ES-I3 (cell line): ENCODE results near the gene MICALL1.
A peak's percentile ranks its signal among the peaks of the same experiment; 100 is the strongest.
"Not testable (repeated sequence)": the region's sequence is repeated elsewhere in the genome, so short reads cannot be mapped to it uniquely, and the experiment has no call there.

ENCODE experiments used
- H3K36me3 ChIP-seq: 2 replicates; pipeline ENCODE4 v1.6.1; 2013; ENCODE audit warnings: mild to moderate bottlenecking, low read length, control low read depth, moderate library complexity; ENCODE audit not compliant: insufficient read depth
- H3K4me1 ChIP-seq: 2 replicates; pipeline ENCODE4 v1.6.1; 2013; ENCODE audit warnings: mild to moderate bottlenecking, control low read depth, low read length; ENCODE audit not compliant: insufficient read depth
- H3K9ac ChIP-seq: 2 replicates; pipeline ENCODE4 v1.6.1; 2013; ENCODE audit warnings: low read depth, mild to moderate bottlenecking, low read length, moderate library complexity
- H3K9me3 ChIP-seq: 2 replicates; pipeline ENCODE4 v1.6.1; 2013; ENCODE audit warnings: mild to moderate bottlenecking, low read length, moderate library complexity; ENCODE audit not compliant: control insufficient read depth, insufficient read depth

The MICALL1 gene

DNA sequence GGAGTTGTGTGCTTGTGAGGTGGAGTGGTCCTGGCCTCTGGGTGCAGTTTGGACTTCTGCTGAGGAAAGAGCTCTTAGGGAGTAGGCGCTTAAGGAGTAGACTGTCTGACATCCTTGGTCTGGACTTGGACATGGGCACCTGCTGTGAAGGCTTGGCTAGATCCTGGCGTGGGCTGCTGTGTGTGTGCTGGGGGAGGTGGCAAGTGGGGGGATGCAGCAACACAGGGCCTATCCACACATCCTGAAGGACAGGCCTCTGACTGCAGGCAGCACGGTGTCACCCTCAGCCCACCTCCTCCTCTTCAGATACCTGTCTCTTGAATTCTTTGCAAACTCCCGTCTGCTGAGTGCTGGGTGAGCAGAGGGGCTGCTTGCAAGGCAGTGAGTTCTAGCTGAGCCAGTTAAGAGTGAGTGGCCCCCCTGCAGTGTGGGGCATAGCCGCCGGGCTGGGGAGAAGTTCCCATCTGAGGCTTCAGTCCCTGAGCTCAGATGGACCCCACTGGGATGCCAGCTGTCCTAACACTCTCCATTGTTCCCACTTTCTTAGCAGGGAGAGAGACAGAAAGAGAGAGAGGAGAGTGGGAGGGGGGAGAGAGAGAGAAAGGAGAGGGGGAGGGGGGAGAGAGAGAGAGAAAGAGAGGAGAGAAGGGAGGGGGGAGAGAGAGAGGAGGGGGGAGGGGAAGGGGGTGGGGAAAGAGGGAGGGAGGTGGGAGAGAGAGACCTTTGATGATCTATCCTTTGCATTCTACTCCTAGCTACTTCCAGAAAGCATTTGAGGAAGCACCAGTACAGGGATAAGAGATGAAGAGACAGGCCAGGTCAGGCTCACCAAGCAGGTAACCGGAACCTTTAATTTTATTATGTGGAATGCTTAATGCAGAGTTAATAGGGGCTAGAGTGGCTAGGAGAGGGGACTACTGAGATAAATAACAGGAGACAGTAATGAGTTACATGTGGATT, 65.7 kb downstream of the MICALL1 start:
- Histone ChIP-seq H3K9me3 (no peaks in the 10 kb centered on the region), H3K36me3 (peaks cover 7% of the 10 kb centered on the region; the same call in 1 of the 2 replicates), H3K4me1 (peaks cover 10% of the 10 kb centered on the region), H3K9ac (no peak overlapping the region)

DNA sequence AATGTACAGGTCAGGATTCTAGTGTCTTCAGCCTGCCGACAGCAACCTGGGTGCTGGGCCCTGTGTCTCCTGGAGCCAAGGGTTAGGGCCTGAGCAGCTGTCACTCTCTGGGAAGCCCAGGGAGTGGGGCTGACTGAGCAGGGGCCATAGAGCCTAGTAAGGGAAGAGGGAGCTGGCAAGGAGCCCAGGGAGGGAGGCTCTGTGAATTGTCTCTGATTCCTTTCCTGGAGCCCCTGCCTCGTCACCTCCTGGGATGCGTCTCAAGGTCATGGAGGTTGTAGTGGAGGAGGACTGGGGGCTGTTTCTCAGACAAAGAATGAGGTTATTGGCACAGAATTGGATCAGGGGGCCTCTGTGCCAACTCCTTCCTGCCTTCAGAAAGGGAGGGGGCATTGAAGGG, 66.4 kb downstream of the MICALL1 start:
- Histone ChIP-seq H3K36me3 (peaks cover 3% of the 10 kb centered on the region; the same call in 1 of the 2 replicates), H3K9me3 (no peaks in the 10 kb centered on the region), H3K9ac (no peak overlapping the region), H3K4me1 (peaks cover 10% of the 10 kb centered on the region)

DNA sequence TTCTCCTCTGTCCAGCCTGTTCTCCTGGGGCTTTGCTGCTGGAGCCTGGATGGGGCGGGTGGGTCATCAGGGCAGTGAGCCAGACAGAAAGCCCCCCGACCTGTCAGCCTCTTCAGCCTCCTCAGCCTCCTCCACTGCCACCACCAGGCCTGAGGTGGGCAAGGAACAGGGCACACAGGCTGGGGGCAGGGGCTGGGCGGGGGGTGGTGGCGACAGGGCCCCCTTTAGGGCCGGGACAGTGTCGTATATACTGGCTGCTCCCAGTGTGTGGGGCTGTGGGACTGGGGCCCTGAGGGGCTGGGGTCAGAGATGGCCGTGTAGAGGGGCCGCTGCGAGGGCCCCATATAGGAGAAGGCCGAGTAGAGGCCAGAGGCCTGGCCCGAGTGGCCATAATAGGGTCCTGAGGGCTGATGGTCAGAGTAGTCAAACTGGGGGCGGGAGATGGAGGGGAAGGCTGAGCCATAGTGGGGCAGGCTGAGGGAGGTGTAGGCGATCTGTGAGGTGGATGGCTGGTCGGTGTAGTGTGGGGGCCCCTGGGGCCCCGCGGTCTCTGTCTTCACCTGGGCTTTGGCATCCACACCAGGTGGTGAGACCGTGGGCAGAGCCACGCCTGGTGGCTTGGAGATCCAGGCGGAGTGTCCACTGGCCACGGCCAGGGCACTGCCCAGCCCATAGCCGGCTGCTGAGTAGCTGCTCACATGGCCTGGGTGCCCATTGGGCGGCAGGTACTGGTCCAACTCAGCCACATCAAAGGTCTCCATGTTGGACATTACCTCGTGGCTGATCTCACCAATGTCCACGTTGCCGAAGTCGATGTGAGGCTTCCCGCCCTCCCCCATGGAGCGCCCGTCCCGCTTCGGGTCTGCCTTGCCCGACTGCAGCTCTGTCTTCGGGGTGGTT, 67.4 kb downstream of the MICALL1 start:
- Histone ChIP-seq H3K9ac (no peak overlapping the region), H3K9me3 (no peaks in the 10 kb centered on the region), H3K36me3 (no peaks in the 10 kb centered on the region), H3K4me1 (peaks cover 10% of the 10 kb centered on the region)

DNA sequence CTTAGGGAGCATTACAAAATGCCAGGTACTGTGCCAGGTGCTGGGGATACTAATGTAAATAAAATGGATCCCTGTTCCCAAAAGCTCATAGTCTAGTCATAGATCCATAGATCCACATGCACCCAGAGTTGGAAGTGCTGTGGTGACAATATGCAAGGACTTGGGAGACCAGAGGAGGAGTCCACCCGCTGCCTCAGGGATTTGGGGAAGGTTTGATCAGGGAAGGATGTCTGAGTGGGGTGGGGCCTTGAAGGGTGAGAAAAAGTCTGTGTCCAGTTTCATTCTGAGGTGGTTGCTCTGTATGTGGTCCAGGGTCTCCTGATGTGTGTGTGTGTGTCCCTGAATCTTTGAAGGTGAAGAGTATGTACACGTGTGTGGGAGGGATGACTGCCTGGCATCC, 69.1 kb downstream of the MICALL1 start:
- no peak overlapping the region for H3K9ac ChIP-seq
- H3K9me3 ChIP-seq = no peaks in the 10 kb centered on the region
- peaks cover 15% of the 10 kb centered on the region for H3K4me1 ChIP-seq
- no peaks in the 10 kb centered on the region for H3K36me3 ChIP-seq

DNA sequence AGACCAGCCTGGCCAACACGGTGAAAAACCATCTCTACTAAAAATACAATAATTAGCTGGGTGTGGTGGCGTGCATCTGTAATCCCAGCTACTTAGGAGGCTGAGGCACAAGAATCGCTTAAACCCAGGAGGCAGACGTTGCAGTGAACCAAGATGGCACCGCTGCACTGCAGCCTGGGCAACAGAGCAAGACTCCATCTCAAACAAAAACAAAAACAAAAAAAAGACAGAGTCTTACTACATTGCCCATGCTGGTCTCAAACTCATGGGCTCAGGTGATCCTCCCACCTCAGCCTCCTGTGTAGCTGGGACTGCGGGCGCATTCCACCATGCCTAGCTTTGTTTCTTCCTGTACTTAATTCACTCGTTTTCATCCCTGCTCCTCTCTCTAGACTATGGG, 69.9 kb downstream of the MICALL1 start:
- not testable (repeated sequence) for H3K9me3 ChIP-seq, H3K36me3 ChIP-seq, H3K9ac ChIP-seq
- peaks cover 20% of the 10 kb centered on the region for H3K4me1 ChIP-seq

DNA sequence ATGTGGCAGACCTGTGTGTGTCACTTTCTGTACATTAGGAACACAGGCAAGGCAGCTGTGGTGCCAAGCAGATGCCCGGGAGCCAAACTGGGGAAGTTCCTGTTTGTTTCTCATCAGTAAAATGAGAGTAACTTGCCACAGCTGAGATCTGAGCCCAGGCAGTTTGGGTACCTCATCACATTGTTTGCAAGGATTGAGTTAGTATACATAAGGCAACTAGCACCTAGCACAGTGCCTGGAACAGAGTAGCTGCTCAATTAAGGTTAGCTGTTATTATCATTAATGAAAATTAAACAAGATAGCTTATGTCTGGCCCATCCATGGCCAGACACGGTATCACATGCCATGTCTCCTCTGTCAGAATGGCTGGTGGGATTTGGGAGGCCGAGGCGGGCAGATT, 70.5 kb downstream of the MICALL1 start:
- no peak overlapping the region for H3K9ac ChIP-seq
- no peaks in the 10 kb centered on the region for H3K9me3 ChIP-seq
- H3K36me3 ChIP-seq = no peaks in the 10 kb centered on the region
- peaks cover 15% of the 10 kb centered on the region; the same call in 1 of the 2 replicates for H3K4me1 ChIP-seq

DNA sequence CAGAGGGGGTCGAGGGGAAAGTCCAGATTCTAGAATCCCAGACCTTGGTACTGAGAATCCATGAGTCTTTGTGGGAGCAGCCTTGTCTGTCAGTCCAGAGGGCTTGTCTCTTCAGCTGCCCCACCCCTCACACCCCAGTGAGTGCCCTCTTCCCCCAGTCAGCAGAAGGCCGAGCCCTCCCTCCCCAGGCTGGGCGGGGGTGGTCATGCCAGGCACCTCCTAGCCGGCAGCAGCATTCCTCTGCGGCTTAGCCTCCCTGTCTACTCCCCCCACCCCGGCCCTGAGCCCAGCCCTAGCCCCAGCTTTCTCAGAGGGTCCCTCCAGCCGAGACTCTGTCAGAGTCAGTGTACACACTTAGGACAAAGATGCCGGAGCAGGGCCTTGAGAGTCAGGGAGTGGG, 73.7 kb downstream of the MICALL1 start:
- H3K4me1 ChIP-seq = peaks cover 12% of the 10 kb centered on the region; the same call in 1 of the 2 replicates
- H3K36me3 ChIP-seq = no peaks in the 10 kb centered on the region
- H3K9ac ChIP-seq = no peak overlapping the region
- H3K9me3 ChIP-seq = no peaks in the 10 kb centered on the region

DNA sequence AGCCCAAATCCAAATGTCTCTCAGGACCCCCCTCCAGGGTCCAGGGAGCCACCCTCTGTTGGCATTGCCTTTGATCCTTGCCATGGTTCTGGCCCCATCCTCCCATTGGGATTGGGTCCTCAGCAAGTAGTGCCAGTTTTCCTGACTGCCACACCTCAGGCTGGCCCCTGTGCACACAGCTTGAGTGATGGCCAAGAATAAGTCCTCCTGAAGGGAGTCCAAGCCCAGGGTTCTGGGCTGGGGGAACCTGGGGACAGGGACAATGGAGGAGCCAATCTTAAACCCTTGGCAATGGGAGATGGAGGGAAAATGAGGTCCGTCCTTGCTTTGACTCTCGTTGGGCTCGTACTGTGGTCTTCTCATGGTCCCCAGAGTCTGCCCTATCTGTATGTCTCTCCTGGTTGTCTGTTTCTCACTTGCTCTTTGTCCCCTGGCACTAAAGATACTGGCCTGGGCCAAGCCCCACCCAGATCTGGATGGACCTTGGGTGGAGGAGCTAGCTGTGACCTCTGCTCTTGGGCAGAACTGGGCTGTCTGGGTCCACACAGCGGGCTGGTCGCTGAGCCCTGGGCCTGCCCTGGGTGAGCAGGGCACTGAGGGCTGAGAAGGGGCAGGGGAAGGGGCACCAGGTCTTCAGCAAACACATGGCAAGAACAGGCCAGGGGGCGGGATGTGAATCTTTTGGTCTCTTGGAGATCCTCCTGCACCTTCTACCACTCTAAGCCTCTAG, 75.3 kb downstream of the MICALL1 start:
- Histone ChIP-seq H3K9ac (no peak overlapping the region), H3K9me3 (no peaks in the 10 kb centered on the region), H3K4me1 (peaks cover 20% of the 10 kb centered on the region; the same call in 1 of the 2 replicates), H3K36me3 (no peaks in the 10 kb centered on the region)

DNA sequence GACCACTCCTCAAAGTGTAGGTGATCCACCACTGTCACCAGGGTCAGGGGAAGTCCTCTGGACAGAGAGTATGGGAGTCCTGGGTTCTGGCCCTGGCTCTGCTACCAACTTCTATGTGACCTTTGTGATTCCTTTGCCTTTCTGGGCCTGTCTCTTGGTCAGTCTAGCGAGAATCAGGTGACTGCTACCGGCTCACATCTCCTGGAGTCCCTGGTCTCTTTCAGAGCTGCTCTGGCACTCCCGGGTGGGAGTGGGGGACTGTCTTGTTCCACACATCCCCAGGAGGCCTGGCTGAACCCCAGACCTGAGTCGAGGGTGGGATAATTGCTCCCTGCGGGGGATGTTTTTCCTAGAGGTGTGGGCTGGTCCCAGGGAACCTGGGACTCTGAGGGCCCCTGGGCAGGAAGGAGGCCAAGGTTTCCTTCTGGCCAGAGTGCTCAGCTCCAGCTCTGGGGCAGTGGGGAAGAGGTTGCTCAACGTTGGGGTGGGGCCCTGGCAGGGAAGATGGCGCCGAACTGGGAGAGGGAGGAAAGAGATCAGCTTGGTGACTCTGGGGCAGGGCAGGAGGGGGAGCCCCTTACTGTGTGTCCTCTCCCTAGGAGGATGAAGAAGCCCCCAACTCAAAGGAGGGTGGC, 76.2 kb downstream of the MICALL1 start:
- Histone ChIP-seq H3K4me1 (peaks cover 20% of the 10 kb centered on the region; the same call in 1 of the 2 replicates), H3K36me3 (no peaks in the 10 kb centered on the region), H3K9me3 (no peaks in the 10 kb centered on the region), H3K9ac (no peak overlapping the region)

DNA sequence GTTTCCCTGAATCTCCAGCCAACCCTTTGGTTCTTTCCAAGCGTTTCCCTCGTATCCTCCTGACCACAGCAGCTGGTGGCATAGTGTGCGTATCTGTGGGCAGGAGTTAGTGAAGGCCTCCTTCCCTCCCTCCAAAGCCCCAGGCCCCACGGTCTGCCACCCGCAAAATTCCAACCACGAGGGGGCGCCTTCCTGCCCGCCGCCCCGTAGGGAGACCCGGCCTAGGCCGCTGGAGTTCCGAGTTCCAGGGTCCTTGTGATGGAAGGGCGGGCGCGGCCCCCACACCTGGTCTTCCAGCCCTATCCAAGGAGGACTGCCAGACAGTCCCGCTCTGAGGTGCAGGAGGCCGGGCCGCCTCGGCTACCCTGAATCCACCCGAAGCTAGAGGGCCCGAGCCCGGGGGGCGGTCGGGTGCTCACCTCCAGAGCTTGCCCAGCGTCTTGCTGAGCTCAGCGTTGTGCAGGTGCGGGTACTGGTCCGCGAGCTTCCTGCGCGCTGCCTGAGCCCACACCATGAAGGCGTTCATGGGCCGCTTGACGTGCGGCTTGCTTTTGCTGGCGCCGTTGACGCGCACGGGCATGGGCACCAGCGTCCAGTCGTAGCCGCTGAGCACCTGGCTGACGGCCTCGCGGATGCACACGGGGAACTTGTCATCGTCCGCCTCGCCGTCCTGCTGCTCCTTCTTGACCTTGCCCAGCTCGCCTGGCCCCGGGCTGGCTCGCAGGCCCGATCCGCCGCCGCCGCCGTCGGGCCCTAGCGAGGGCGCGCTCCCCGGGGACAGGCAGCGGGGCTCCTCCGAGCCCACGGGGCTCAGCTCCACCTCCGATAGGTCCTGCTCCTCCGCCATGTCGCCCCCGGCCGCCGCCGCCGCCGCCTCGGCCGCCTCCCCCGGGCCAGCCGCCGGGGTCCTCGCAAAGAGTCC, 77.1 kb downstream of the MICALL1 start:
- H3K9ac ChIP-seq = peak overlapping the region; percentile 54; the same call in 1 of the 2 replicates
- H3K9me3 ChIP-seq = no peaks in the 10 kb centered on the region
- no peaks in the 10 kb centered on the region for H3K36me3 ChIP-seq
- H3K4me1 ChIP-seq = peaks cover 20% of the 10 kb centered on the region; the same call in 1 of the 2 replicates

DNA sequence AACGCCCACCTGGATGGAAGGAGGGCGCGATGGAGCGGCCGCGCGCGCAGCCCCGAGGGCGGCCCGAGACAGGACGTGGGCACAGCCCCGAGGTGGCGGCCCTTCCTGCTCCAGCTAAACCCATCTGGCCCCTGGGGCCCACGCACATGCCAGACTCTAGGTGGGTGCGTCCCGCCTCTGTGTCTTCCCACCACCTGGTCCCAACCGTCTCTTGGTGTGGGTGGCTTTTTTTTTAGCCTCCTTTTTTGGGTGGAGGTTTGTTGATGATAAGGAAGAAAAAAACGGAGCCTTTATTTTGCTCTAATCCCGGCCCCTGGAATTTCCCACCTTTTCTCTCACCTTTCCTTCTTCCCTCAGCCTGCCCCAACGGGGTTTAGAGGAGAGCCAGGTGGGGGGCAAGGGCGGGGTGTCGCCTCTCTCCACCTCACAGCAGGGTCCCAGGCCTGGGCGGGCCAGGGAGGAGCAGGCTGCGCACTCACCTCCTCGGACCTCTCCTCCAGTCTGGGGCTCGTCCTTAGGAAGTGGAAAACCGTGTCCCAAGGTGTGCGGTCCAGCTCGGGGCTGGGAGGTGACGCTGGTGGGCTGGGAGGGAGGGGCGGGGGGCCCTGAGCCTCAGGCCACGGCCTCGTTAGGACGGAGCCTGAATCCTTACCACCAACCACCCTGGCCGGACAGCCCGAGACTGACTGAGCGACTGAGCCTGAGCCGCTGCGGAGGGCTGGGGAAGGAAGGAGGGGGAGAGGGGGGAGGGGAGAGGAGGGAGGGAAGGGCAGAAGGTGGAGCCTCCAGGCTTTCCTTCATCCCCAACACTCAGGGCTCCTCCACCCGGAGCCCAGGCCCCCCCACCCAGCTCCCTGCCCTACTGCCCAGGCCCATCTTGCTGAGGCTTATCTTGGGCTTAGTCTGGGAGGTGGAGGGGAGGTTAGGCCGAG, 78.0 kb downstream of the MICALL1 start, which contains the start of gene SOX10:
Gene SOX10, minus strand, starts transcription at position 696 of the 932 bp plus-strand sequence. CDS start 771 bp downstream, outside the sequence.
- Histone ChIP-seq H3K4me1 (peaks cover 20% of the 10 kb centered on the region; the same call in 1 of the 2 replicates), H3K9me3 (no peaks in the 10 kb centered on the region), H3K9ac (peak within 1 kb of the TSS; percentile 54; the same call in 1 of the 2 replicates), H3K36me3 (no peaks in the 10 kb centered on the region)

DNA sequence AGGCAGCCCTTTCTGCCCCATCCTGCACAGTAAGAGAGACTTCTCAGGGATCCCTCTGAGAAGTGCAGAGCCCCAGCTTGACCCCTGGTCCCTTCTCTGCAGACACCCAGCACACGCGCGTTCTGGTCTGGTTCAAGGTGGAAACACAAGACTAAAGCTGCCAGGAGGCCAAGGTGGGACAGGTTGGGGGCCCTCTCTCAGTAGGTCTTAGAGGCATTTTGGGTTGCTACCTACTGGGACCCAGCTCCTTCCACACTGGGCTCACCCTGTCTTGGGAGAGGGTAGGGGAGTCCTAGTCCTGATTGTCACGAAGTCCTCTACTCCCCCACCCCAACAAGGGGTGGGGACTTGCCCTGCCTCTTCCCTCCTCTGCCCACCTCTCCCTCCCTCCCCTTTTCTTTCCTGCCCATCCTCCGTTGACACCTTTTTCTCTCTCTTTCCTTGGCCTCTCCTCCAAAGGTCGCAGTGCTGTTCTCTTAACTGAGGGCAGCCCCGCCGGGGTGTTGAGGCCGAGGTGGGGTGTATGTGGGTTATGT, 79.0 kb downstream of the MICALL1 start:
- H3K4me1 ChIP-seq = peaks cover 15% of the 10 kb centered on the region; the same call in 1 of the 2 replicates
- H3K9me3 ChIP-seq = no peaks in the 10 kb centered on the region
- H3K9ac ChIP-seq = no peak overlapping the region
- no peaks in the 10 kb centered on the region for H3K36me3 ChIP-seq
